B cell (primary cell): ENCODE measurements around the gene RNF114. TPM values are rescaled to one million over a fixed set of nuclear protein-coding genes. Genes with fewer than 3 reads are reported as not detected.

Experiments used
- ATAC-seq: fragments of 200-7000 bp; cut with Tn5 transposase; one replicate; pipeline ENCODE4 v1.10.0; 2021; ENCODE audit warnings: low read depth, mild to moderate bottlenecking, moderate number of reproducible peaks, moderate library complexity
- CTCF ChIA-PET: fragments of 350-600 bp; sonication (Branson Sonifier 250); formaldehyde crosslinking; loops from one replicate; lab custom pipeline; 2021; ENCODE audit warnings: antibody characterized with exemption, inconsistent platforms; lab: Charles Lee
- POLR2A ChIA-PET: fragments of 350-600 bp; sonication (Branson Sonifier 250); formaldehyde crosslinking; loops from one replicate; lab custom pipeline; 2021; ENCODE audit warnings: antibody characterized with exemption; lab: Charles Lee
- DNase-seq: peaks from one replicate; pipeline ENCODE4 v3.0.0; 2013
- H2AFZ ChIP-seq: 2 replicates; pipeline ENCODE4 v1.6.1; 2012; ENCODE audit warnings: mild to moderate bottlenecking, low read depth, low read length; ENCODE audit not compliant: insufficient read depth, poor library complexity, severe bottlenecking
- H3K27ac ChIP-seq, 2 donors: 1 replicate in 1 of 2; 2 replicates in 1 of 2; pipeline ENCODE4 v1.5.1; 2012 to 2013; ENCODE audit warnings: low read length in 2 of 2, mild to moderate bottlenecking in 2 of 2, moderate library complexity in 1 of 2
- H3K27me3 ChIP-seq, 4 experiments: fragments of 200-600 bp in 1 of 4; sonication (generic) in 1 of 4; replicated peaks in 1 of 4; 1 replicate in 2 of 4; 2 replicates in 2 of 4; pipeline versions ENCODE4 v1.6.1 to v1.7.0; 2013 to 2016; ENCODE audit warnings: low read length in 3 of 4, mild to moderate bottlenecking in 2 of 4, mixed read lengths in 1 of 4, moderate library complexity in 1 of 4; ENCODE audit not compliant: insufficient read depth in 4 of 4, control insufficient read depth in 3 of 4; ENCODE audit errors: control extremely low read depth in 1 of 4
- H3K36me3 ChIP-seq, 2 experiments: replicated peaks in 1 of 2; 1 replicate in 1 of 2; 2 replicates in 1 of 2; pipeline versions ENCODE4 v1.6.1 to v1.7.1; 2013; ENCODE audit warnings: low read length in 1 of 2; ENCODE audit not compliant: insufficient read depth in 2 of 2, control insufficient read depth in 1 of 2; ENCODE audit errors: control extremely low read depth in 1 of 2, extremely low read depth in 1 of 2
- H3K4me1 ChIP-seq, 2 donors: fragments of 200-600 bp in 1 of 2; sonication (generic) in 1 of 2; 1 replicate in 1 of 2; 2 replicates in 1 of 2; pipeline versions ENCODE4 v1.5.1 to v1.6.1; 2013 to 2017; ENCODE audit warnings: low read length in 2 of 2; ENCODE audit not compliant: control insufficient read depth in 2 of 2, insufficient read depth in 2 of 2
- H3K4me2 ChIP-seq: replicated peaks from 2 replicates; pipeline ENCODE3; 2012; ENCODE audit warnings: mild to moderate bottlenecking, low read depth, low read length; ENCODE audit not compliant: poor library complexity, severe bottlenecking
- H3K4me3 ChIP-seq, 5 experiments: fragments of 200-600 bp in 1 of 5; sonication (generic) in 1 of 5; 1 replicate in 3 of 5; 2 replicates in 2 of 5; pipeline versions ENCODE4 v1.5.1 to v1.7.0; 2011 to 2016; ENCODE audit warnings: low read length in 4 of 5, mild to moderate bottlenecking in 4 of 5, low read depth in 2 of 5, control low read depth in 1 of 5, moderate library complexity in 1 of 5; ENCODE audit not compliant: insufficient read depth in 1 of 5; ENCODE audit errors: control extremely low read depth in 1 of 5, extremely low read depth in 1 of 5
- H3K79me2 ChIP-seq: fragments of 200-600 bp; sonication (generic); one replicate; pipeline ENCODE4 v1.6.0; 2016; ENCODE audit warnings: low read length; ENCODE audit not compliant: control insufficient read depth, insufficient read depth
- H3K9ac ChIP-seq: fragments of 200-600 bp; sonication (generic); 2 replicates; pipeline ENCODE4 v1.6.1; 2017; ENCODE audit warnings: mild to moderate bottlenecking, low read length, moderate library complexity
- H3K9me3 ChIP-seq, 3 donors: one replicate each; pipeline versions ENCODE4 v1.6.1 to v1.7.1; 2013; ENCODE audit warnings: low read length in 2 of 3; ENCODE audit not compliant: control insufficient read depth in 2 of 3, insufficient read depth in 1 of 3; ENCODE audit errors: control extremely low read depth in 1 of 3
- H4K20me1 ChIP-seq: 2 replicates; pipeline ENCODE4 v1.6.0; 2012; ENCODE audit warnings: mild to moderate bottlenecking, low read length; ENCODE audit not compliant: insufficient read depth, control insufficient read depth, poor library complexity, severe bottlenecking
- H3K27ac Mint-ChIP-seq: one replicate; pipeline ENCODE4 v1.8.0; 2021; ENCODE audit warnings: mixed read lengths
- H3K27me3 Mint-ChIP-seq: one replicate; pipeline ENCODE4 v1.8.0; 2021; ENCODE audit warnings: mixed read lengths
- H3K4me1 Mint-ChIP-seq: one replicate; pipeline ENCODE4 v1.8.0; 2021; ENCODE audit warnings: mixed read lengths
- H3K4me3 Mint-ChIP-seq: one replicate; pipeline ENCODE4 v1.8.0; 2021; ENCODE audit warnings: mixed read lengths
- H3K9me3 Mint-ChIP-seq: one replicate; pipeline ENCODE4 v1.8.0; 2022; ENCODE audit warnings: mixed read lengths; ENCODE audit not compliant: insufficient read depth
- EZH2 ChIP-seq: IDR thresholded peaks from 2 replicates; pipeline ENCODE4 v1.6.1; 2012; ENCODE audit warnings: borderline replicate concordance, low read depth, mild to moderate bottlenecking, moderate library complexity, low read length; ENCODE audit not compliant: insufficient read depth, poor library complexity, severe bottlenecking
- WGBS: methylation state at CpG from one replicate; pipeline ENCODE4 v1.1.5; 2013; ENCODE audit warnings: missing lambda C conversion rate; ENCODE audit not compliant: insufficient coverage; 5-methylcytosine and 5-hydroxymethylcytosine counted together
- intact Hi-C: fragments of 100-400 bp; cut with micrococcal nuclease; formaldehyde crosslinking; loops from one replicate; pipeline ENCODE4 v1.10.0; 2022
- polyA plus RNA-seq: library from polyadenylated mRNA; depleted of rRNA; stranded (reverse); fragments of >200 nt; gene quantifications from 2 replicates; pipeline ENCODE4 v1.2.3, GENCODE V29; 2012
- total RNA-seq, 2 donors: library from RNA; stranded (reverse); fragments of 120-200 nt in 1 of 2; gene quantifications; 1 replicate in 1 of 2; 2 replicates in 1 of 2; pipeline versions ENCODE4 v1.2.3 to v1.2.4, GENCODE V29; 2013 to 2022
- TF ChIP-seq, protein P1 (sequence below): fragments of 200-600 bp; IDR thresholded peaks from one replicate; pipeline ENCODE4 v1.8.0; 2022; ENCODE audit warnings: antibody characterized with exemption, mild to moderate bottlenecking

The RNF114 gene
- total and polyA plus RNA-seq, 2 donors (not counting 1 experiment from before 2014, with no cell fraction given), result 81.7 to 117 TPM

DNA sequence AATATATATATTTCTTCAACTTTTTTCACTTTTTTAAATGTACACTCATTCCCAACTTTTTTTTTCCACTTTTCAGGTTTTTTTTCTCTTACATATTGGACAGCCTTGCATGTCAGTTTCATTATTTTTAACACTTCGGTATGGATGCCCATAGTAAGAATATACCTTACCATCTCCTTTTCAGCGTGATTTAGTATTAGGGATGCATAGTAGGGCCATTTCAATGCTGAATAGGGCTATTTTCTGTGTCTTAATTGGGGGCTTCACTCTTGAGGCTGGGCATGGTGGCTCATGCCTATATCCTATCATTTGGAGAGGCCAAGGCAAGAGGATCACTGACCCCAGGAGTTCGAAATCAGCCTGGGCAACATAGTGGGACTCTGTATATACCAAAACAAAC lies 6.7 kb downstream of the RNF114 start:
- intact Hi-C loops, result no loop called here
- DNase-seq (no peak), ATAC-seq (no peak)
- ChIA-PET CTCF (interaction anchor here (0.5 to 0.7 kb wide), 3 partner anchors 10 to 174 kb away, joined by 3 to 7 read pairs (median 3); no protein-coding TSS in a partner anchor), POLR2A (no interaction called here)
- Mint-ChIP-seq H3K27ac (no peak overlapping the region), H3K4me3 (no peak overlapping the region), H3K27me3 (no peaks in the 10 kb centered on the region), H3K4me1 (peaks cover 32% of the 10 kb centered on the region), H3K9me3 (no peaks in the 10 kb centered on the region)
- Histone ChIP-seq H3K27ac (no peak overlapping the region), H3K27me3 (no peaks in the 10 kb centered on the region), H3K9ac (no peak overlapping the region), H3K4me3 (no peak overlapping the region), H2AFZ (no peak overlapping the region), H4K20me1 (peaks cover 69% of the 10 kb centered on the region), H3K9me3 (no peaks in the 10 kb centered on the region), H3K4me1 (peaks cover 10 to 12% of the 10 kb centered on the region in 2 donors), H3K79me2 (peaks cover 71% of the 10 kb centered on the region), H3K36me3 (peaks cover 13 to 57% of the 10 kb centered on the region in 2 experiments), H3K4me2 (no peak overlapping the region)
- TF ChIP-seq, protein P1, sequence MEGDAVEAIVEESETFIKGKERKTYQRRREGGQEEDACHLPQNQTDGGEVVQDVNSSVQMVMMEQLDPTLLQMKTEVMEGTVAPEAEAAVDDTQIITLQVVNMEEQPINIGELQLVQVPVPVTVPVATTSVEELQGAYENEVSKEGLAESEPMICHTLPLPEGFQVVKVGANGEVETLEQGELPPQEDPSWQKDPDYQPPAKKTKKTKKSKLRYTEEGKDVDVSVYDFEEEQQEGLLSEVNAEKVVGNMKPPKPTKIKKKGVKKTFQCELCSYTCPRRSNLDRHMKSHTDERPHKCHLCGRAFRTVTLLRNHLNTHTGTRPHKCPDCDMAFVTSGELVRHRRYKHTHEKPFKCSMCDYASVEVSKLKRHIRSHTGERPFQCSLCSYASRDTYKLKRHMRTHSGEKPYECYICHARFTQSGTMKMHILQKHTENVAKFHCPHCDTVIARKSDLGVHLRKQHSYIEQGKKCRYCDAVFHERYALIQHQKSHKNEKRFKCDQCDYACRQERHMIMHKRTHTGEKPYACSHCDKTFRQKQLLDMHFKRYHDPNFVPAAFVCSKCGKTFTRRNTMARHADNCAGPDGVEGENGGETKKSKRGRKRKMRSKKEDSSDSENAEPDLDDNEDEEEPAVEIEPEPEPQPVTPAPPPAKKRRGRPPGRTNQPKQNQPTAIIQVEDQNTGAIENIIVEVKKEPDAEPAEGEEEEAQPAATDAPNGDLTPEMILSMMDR, result no peak
- no peak for TF ChIP-seq EZH2
- WGBS, result no CpG with 5 or more reads among the region's 3 CpGs

DNA sequence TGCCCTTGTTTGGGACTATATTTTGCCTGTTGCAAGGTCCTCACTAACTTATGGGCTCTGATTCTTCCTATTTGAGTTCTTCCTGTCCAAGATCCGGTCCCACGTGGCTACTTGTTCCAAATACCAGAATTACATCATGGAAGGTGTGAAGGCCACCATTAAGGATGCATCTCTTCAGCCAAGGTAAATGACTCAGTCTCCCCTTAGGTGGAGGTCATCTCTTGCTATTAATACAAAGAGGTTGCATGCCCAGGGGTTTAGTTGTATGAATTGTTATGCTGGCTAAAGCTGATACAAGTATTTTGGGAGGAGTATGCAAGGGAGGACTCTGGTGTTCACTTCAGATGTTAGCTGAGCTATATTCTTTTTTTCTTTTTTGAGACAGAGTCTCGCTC lies 9.1 kb downstream of the RNF114 start:
- H3K27me3 Mint-ChIP-seq, result no peaks in the 10 kb centered on the region
- no peaks in the 10 kb centered on the region for H3K4me1 ChIP-seq
- H3K9ac ChIP-seq, result no peak overlapping the region
- ChIA-PET POLR2A (no interaction called here), CTCF (interaction anchor here (0.9 kb wide), 1 partner anchor 126 kb away, joined by 6 read pairs; no protein-coding TSS in a partner anchor)
- TF ChIP-seq EZH2, result no peak
- TF ChIP-seq, protein P1, result no peak
- DNase-seq, result no peak
- peaks cover 48% of the 10 kb centered on the region for H3K79me2 ChIP-seq
- no peaks in the 10 kb centered on the region for H3K27me3 ChIP-seq
- no peak overlapping the region for H3K4me3 ChIP-seq
- ATAC-seq, result no peak
- H3K4me2 ChIP-seq, result no peak overlapping the region
- no peak overlapping the region for H3K27ac ChIP-seq
- H3K9me3 ChIP-seq, result no peaks in the 10 kb centered on the region
- H3K9me3 Mint-ChIP-seq, result no peaks in the 10 kb centered on the region
- no peak overlapping the region for H3K4me3 Mint-ChIP-seq
- H3K4me1 Mint-ChIP-seq, result peaks cover 14% of the 10 kb centered on the region
- whole genome bisulfite sequencing, result 92% methylated on average over 2 of the region's 3 CpGs
- no peak overlapping the region for H2AFZ ChIP-seq
- intact Hi-C loops, result no loop called here
- peaks cover 58% of the 10 kb centered on the region for H4K20me1 ChIP-seq
- peaks cover 20 to 72% of the 10 kb centered on the region in 2 experiments for H3K36me3 ChIP-seq
- H3K27ac Mint-ChIP-seq, result no peak overlapping the region
